HG03060 (cell line): ENCODE results near the gene MAZ.
"Not testable (repeated sequence)": the region's sequence is repeated elsewhere in the genome, so short reads cannot be mapped to it uniquely, and the experiment has no call there.

Experiments
- ATAC-seq: cut with Tn5 transposase; IDR thresholded peaks from one replicate; pipeline ENCODE4 v1.9.1; 2021; ENCODE audit warnings: low read depth, moderate number of reproducible peaks; ENCODE audit not compliant: unreplicated experiment

MAZ gene

DNA sequence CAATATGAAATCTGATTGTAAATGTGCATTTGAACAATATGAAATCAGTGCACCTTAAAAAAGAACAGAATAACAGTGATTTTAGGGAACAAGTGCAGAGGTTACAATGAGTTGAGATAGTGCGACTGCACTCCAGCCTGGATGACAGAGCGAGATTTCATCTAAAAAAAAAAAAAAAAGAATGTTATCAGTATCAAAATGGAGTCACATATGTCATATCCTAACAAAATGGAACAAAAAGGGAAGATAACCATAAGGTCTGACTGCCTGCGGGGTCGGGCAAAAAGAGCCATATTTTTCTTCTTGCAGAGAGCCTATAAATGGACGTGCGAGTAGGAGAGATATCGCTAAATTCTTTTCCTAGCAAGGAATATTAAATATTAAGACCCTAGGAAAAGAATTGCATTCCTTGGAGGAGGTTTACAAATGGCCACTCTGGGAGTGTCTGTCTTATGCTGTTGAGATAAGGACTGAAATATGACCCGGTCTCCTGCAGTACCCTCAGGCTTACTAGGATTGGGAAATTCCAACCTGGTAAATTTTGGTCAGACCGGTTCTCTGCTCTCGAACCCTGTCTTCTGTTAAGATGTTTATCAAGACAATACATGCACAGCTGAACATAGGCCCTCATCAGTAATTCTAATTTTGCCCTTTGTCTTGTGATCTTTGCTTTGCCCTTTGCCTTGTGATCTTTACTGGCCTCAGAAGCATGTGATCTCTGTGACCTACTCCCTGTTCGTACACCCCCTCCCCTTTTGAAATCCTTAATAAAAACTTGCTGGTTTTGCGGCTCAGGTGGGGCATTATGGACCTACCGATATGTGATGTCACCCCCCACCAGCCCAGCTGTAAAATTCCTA, 23.0 kb upstream of the MAZ start:
- not testable (repeated sequence) for ATAC-seq

DNA sequence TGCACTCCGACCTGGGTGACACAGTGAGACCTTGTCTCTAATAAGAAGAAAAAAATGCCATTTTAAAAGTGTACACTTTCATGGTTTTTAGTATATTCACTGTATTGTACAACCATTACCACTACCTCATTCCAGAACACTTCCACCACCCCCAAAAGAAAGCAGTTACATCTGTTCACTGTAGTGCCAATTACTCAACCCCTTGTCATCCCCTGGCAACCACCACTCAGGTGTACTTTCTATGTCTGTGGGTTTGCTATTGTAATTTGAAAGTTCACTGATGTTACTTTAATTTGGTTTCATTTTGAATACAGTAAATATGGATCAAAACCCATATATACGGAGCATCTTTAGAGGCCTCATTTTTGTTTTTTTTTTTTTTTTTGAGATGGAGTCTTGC, 22.2 kb upstream of the MAZ start:
- ATAC-seq = no peak

DNA sequence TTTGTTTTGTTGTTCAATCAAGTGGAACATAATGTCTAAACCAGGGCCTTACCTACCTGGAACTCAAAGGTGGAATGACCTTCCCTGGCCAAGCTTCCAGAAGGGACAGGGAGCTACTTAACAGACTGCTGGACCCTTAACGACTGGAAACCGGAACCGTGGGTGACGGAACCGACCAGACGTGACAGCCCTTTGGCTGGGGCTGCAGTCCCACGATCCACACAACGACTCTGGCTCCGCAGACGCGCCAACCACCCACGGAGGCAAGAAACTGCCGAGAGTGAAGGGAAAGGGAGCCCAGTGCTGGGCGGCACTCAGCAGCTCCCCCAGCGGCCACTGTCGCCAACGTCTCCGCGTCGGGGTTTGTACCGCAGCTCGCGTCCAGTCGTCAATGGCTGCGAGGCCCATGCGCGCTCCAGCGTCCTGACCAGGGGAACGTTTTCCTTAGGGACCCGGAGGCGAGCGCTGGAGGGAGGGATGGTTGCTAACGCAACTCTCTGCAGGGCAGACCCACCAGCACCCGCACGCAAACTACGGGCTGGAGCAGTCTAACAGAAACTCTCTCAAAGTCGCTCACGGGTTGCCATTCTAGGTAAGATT, 21.3 kb upstream of the MAZ start:
- no peak for ATAC-seq

DNA sequence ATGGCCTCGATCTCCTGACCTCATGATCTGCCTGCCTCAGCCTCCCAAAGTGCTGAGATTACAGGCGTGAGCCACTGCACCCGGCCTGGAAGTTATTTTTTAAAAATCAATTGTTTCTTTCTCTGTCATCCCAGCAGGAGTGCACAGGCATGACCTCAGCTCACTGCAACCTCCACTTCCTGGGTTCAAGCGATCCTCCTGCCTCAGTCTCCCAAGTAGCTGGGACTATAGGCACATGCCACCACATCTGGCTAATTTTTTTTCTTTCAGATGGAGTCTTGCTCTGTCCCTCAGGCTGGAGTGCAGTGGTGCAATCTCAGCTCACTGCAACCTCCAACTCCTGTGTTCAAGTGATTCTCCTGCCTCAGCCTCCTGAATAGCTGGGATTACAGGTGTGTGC, 19.2 kb upstream of the MAZ start:
- not testable (repeated sequence) for ATAC-seq

DNA sequence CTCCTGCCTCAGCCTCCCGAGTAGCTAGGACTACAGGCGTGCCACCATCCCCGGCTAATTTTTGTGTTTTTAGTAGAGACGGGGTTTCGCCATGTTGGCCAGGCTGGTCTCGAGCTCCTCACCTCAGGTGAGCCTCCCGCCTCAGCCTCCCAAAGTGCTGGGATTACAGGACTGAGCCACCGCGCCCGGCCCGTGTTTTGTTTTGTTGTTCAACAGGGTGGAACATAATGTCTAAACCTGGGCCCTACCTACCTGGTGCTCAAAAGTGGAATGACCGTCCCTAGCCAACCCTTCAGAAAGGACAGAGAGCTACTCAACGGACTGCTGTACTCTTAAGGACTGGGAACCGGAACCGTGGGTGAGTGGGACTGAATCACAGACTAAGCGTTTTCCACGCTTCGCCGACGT, 16.6 kb upstream of the MAZ start:
- no peak for ATAC-seq

DNA sequence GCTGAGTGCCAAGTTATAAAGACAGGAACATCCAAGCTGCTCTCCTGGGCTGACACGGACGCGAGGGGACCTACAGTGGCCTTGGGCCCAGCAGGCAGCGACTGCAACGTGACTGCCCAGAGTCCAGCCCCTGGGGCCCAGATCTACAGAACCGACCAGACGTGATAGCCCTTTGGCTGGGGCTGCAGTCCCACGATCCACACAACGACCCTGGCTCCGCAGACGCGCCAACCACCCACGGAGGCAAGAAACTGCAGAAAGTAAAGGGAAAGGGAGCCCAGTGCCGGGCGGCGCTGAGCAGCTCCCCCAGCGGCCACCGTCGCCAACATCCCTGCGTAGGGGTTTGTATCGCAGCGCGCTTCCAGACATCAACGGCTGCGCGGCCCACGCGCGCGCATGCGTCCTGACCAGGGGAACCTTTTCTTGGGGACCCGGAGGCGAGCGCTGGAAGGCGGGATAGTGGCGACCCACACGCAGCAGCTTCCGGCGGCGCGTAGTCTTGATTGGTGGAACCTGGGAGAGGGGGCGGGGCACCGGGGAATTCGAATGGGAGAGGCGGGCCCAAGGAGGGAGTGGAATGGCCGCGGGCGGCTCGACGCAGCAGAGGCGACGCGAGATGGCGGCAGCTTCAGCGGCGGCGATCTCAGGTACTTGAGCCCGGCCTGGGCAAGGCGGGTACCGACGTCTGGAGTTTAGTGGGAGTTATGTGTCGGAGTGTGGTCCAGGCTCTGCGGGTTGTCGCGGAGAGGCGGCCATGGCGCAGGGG, 16.0 kb upstream of the MAZ start, which contains the start of gene KIF22:
TSS of gene KIF22 (plus strand) at position 569 of the 766 bp plus-strand sequence. CDS start at position 578, 9 bp downstream.
- peak; percentile 79 for ATAC-seq

DNA sequence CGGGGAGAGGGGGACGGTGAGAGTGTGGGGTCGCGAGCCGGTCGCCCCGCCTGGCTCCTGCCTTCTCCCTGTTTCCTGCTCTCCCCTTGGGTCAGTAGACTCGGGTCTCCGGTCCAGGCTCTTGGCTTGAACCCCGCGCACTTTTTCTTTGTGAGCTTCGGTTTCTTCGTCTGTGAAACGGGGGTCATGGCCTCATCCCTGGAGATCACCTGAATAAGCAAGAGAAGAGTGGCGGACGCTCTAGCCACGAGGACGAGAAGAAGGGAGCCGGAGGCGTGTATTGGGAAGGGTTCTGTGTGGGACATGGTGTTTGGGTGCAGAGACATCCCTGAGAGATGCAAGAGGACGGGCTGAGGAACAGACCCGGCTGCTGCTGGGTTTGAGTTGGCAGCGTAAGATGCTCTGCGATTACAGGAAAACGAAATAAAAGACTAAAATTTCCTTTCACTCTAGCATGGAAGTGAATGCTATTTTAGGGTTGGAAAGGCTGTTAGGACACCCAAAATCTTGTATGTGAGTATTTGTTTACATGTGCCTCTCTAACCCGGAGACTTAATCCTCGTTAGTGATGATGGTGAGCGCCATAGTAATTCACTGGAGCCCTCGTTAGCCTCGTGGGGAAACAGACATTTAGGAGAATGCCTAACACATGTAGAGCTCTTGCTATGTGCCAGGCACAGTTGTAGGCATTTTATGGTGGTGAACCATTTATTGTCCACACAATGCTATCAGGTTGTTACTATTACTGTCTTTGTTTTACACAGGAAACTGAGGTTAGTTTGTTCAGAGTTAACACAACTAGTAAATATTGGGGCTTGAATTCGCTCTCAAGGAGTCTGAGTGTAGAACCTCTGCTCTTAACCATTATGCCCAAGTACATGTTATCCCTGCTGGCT, 15.1 kb upstream of the MAZ start:
- no peak for ATAC-seq

DNA sequence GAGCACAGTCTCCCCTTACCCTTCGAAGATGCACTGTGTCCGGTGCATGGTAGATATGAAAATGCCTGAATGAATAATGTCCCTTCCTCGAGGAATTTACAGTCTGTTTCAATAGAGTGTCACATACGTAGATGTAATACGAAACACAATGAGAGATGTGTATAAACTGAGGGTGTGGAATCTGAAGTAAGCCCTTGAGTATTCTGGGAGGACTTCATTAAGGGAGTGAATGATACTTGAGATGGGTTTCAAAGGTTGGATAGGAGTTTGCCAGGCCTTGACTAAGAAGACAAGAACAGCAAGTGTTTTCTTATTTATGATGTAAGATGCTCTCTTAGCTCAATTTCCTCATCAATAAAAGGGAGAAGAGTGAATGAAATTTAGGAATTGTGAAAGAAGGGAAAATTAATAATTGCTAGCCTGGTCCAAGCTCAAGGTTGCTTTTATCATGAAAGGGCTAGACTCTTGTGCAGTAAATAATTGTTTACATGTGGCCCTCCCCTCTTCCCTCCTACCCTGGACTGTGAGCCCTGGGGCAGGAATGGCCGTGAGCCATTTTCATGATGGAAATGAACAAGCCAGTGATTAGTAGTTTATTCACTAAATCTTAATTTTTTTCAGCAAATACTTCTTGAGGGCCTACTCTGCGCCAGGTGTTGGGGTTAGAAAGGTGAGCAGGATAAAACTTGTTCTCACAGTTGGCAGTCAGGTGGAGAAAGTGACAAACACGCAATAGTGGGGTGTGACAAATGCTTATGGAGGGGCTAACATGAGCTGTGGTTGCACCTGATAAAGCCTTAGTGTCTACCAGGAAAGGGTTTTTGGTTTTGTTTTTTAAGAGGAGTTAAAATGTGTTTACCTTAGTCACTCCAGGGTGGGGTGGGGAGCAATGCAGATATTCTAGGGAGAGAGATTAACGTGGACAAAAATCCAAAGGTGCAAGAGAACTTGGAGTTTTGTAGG, 14.2 kb upstream of the MAZ start:
- ATAC-seq = no peak

DNA sequence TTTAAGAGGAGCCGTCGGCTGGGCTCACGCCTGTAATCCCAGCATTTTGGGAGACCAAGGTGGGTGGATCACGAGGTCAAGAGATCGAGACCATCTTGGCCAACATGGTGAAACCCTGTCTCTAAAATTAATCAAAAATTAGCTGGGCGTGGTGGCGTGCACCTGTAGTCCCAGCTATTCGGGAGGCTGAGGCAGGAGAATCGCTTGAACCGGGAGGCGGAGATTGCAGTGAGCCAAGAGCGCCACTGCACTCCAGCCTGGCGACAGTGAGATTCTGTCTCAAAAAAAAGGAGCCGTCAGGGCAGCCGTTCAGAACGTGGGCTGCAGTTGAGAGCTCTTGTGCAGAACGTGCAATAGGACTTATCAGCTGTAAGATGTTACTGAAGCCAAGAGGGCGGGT, 13.2 kb upstream of the MAZ start:
- not testable (repeated sequence) for ATAC-seq

DNA sequence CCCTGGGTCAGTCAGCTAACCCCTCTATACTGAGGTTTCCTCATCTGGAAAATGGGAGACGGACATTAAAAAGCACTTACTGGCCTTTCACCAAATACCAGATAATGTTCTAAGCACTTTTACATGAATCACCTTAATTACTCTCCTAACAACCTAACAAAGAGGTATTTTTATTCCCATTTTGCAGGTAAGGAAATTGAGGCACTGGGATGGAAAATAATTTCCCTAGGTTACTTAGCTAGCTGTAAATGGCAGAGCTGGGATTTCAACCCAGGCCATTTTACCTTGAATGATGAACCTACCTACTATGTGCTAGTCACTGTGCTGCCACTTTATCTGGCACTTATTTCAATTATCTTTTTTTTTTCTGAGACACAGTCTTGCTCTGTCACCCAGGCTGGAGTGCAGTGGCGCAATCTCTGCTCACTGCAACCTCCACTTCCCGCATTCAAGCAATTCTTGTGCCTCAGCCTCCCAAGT, 12.1 kb upstream of the MAZ start:
- ATAC-seq = no peak

DNA sequence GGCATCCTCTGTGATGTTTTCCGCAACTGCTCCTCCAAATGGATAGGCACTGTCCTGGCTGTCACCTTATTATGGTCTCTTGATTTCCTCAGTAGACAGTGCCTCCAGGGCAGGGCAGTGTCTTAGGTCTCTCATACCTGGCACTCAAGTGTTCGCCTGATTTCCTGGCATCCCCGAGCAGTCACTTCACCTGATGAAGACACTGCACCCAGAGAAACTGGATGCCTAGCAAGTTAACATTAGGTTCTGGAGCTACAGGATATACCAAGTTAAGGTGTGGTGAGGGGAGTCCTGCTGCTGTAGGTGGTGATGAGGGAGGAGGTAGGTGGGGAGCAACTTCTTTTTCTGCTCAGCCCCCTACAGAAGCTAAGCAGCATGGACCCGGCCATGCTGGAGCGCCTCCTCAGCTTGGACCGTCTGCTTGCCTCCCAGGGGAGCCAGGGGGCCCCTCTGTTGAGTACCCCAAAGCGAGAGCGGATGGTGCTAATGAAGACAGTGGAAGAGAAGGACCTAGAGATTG, 3.9 kb upstream of the MAZ start:
- no peak for ATAC-seq

DNA sequence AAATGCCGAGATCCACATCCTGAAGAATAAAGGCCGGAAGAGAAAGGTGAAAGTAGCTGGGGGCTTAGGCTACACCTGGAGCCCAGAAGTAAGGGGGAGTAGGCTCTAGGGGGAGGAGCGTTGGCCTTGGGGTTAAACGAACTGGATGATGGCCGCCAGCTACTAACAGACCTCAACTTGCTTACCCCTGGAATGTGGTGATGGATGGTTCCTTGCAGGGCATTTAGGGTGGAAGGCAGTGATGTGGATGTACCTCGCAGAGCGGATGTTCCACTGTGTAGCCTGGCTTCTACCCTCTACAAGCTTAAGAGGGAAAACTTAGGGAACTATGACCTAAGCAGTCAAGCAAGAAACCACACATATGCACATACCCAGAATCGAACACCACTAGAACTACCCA, 2.3 kb upstream of the MAZ start:
- no peak for ATAC-seq

DNA sequence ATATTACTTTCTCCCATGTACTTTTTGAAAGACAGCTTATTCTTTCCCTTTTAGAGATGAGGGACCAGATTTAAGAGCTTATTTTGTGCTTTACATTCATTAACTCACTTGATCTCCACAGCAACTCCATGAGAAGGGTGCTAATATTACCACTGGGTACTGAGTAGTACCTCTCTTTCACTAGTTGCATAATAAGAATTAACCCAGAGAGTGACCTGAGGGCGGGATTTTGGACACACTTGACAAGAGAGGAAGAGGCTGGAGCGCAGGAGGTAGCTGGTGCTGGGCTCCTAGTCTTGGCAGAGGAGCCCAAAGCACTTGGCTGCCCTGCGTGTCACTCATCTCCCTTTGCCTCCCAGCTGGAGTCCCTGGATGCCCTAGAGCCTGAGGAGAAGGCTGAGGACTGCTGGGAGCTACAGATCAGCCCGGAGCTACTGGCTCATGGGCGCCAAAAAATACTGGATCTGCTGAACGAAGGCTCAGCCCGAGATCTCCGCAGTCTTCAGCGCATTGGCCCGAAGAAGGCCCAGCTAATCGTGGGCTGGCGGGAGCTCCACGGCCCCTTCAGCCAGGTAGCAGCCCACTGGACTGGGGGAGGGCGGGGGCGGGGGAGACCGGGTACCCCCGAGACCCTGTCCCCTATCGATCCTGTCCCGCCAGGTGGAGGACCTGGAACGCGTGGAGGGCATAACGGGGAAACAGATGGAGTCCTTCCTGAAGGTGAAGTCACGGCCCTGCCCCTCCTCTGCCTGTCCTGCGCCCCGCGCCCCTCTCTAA, 1.7 kb upstream of the MAZ start:
- no peak for ATAC-seq

DNA sequence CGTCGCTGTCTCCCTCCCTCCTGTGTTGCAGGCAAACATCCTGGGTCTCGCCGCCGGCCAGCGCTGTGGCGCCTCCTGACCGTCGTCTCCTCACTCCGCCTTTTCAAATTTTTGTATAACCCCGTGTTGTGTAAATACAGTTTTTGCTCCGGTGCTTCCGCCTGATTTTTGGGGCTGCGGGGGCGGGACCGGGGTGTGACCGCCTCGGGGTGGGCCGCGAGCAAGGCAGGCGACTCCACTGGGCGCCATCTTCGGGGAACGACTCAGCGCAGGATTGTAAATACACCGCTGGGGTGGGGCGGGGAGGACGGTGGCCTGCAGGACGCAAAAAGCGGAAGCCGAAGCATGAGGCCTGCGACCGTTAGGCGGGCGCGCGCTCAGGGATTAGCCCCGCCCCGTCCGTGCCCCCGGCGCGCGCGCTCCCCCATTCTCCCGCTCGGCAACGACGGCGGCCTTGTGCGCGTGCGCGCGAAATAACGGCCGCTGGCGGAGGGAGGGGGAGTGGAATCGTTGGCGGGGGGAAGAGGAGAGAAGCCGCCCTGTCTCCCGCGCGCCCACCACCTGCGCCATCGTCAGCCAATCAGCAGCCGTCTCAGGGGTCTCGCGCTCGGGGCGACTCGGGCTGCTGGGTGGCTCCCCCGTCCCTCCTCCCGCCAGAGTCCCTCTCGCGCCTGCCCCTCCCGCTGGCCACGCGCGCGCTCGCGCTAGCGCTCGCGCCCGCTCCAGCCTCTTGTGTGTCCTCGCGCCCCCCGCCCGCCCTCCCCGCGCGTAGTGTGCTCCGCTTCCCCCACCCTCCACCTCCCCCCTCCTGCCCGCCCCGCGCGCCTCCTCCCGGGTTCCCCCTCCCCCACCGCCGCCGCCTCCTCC, 864 bp upstream of the MAZ start:
- peak; percentile 37 for ATAC-seq

DNA sequence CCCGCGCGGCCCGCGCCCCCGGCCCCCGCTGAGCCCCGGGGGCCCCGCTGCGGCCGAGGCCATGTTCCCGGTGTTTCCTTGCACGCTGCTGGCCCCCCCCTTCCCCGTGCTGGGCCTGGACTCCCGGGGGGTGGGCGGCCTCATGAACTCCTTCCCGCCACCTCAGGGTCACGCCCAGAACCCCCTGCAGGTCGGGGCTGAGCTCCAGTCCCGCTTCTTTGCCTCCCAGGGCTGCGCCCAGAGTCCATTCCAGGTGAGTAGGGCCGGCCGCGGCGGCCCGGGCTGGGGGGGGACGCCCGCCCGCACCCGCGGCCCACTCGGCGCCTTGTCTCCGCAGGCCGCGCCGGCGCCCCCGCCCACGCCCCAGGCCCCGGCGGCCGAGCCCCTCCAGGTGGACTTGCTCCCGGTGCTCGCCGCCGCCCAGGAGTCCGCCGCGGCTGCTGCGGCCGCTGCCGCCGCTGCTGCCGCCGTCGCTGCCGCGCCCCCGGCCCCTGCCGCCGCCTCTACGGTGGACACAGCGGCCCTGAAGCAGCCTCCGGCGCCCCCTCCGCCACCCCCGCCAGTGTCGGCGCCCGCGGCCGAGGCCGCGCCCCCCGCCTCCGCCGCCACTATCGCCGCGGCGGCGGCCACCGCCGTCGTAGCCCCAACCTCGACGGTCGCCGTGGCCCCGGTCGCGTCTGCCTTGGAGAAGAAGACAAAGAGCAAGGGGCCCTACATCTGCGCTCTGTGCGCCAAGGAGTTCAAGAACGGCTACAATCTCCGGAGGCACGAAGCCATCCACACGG, 504 bp downstream of the MAZ start:
- ATAC-seq = no peak

DNA sequence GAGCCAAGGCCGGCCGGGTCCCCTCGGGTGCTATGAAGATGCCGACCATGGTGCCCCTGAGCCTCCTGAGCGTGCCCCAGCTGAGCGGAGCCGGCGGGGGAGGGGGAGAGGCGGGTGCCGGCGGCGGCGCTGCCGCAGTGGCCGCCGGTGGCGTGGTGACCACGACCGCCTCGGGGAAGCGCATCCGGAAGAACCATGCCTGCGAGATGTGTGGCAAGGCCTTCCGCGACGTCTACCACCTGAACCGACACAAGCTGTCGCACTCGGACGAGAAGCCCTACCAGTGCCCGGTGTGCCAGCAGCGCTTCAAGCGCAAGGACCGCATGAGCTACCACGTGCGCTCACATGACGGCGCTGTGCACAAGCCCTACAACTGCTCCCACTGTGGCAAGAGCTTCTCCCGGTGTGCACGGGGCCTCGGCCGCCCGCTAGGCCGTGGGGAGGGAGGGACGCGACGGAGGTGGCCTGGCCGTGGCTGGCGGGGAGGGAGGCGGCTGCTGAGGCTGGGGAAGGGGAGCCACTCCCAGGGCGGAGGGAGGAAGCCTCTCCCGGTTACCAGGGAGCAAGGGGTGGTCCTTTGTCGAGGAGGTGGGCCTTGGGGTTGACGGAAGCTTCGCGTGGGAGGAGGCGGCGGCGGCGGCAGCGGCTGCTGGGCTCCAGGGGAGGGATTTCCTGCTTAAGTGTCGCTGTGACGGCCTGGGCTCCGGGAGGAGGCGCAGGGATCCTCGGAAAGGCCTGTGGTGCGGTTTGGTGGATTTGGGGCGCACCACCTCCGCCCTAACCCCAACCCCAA, 1.3 kb downstream of the MAZ start:
- no peak for ATAC-seq
